Measurements from ENCODE around the gene ZNF367.

DNA sequence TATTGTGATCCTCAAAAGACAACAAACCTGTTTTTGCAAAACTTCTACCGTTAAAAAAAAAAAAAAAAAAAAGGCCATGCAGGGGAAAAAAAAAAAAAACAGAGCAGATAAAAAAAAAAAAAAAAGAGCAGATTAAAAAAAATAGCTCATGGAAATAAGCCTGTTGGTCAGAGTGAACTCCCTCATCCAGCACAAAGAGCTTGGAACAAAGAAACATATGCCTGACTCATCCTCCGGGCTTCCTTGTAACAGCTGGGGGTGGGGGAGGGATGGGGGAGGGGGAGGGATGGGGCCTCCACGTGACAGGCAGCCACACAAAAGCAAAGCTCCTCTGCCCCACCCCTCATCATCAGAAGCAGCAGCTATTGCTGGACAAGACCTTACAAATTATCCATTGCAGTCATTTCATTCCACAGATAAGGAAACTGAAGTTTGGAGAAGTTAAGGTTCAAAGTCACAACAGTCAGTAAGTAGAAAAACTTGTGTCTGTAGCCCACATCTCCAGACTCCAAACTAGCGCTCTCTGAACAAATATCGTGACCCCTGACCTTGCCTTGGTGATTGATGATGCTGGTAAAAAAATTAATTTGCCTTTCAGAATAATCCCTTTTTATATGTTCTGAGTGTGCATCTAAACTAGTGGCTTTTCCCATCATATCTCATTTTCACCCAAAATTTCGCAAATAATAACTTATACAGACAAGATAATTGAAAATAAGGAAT, 73.6 kb downstream of the ZNF367 start:
- TF ChIP-seq EZH2 (IDR thresholded peaks at IDR 0.05; ENCODE audit: low read depth, unreplicated experiment) = no peak
- no peak for TF ChIP-seq EZH2phosphoT487 (IDR thresholded peaks at IDR 0.05; ENCODE audit: unreplicated experiment)
- TF ChIP-seq NANOG (IDR thresholded peaks at IDR 0.05; ENCODE audit: borderline replicate concordance) = no peak
- TF ChIP-seq, protein P1, sequence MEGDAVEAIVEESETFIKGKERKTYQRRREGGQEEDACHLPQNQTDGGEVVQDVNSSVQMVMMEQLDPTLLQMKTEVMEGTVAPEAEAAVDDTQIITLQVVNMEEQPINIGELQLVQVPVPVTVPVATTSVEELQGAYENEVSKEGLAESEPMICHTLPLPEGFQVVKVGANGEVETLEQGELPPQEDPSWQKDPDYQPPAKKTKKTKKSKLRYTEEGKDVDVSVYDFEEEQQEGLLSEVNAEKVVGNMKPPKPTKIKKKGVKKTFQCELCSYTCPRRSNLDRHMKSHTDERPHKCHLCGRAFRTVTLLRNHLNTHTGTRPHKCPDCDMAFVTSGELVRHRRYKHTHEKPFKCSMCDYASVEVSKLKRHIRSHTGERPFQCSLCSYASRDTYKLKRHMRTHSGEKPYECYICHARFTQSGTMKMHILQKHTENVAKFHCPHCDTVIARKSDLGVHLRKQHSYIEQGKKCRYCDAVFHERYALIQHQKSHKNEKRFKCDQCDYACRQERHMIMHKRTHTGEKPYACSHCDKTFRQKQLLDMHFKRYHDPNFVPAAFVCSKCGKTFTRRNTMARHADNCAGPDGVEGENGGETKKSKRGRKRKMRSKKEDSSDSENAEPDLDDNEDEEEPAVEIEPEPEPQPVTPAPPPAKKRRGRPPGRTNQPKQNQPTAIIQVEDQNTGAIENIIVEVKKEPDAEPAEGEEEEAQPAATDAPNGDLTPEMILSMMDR (conservative IDR thresholded peaks at IDR 0.05; ENCODE audit: low read depth in 2 of 2) = no peak
- TF ChIP-seq POLR2AphosphoS5 (IDR thresholded peaks at IDR 0.05; ENCODE audit: low read depth) = no peak
- TF ChIP-seq, protein P2, sequence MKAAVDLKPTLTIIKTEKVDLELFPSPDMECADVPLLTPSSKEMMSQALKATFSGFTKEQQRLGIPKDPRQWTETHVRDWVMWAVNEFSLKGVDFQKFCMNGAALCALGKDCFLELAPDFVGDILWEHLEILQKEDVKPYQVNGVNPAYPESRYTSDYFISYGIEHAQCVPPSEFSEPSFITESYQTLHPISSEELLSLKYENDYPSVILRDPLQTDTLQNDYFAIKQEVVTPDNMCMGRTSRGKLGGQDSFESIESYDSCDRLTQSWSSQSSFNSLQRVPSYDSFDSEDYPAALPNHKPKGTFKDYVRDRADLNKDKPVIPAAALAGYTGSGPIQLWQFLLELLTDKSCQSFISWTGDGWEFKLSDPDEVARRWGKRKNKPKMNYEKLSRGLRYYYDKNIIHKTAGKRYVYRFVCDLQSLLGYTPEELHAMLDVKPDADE (IDR thresholded peaks at IDR 0.05) = no peak
- TF ChIP-seq JUNB (IDR thresholded peaks at IDR 0.05; ENCODE audit: unreplicated experiment) = no peak
- TF ChIP-seq, protein P3, sequence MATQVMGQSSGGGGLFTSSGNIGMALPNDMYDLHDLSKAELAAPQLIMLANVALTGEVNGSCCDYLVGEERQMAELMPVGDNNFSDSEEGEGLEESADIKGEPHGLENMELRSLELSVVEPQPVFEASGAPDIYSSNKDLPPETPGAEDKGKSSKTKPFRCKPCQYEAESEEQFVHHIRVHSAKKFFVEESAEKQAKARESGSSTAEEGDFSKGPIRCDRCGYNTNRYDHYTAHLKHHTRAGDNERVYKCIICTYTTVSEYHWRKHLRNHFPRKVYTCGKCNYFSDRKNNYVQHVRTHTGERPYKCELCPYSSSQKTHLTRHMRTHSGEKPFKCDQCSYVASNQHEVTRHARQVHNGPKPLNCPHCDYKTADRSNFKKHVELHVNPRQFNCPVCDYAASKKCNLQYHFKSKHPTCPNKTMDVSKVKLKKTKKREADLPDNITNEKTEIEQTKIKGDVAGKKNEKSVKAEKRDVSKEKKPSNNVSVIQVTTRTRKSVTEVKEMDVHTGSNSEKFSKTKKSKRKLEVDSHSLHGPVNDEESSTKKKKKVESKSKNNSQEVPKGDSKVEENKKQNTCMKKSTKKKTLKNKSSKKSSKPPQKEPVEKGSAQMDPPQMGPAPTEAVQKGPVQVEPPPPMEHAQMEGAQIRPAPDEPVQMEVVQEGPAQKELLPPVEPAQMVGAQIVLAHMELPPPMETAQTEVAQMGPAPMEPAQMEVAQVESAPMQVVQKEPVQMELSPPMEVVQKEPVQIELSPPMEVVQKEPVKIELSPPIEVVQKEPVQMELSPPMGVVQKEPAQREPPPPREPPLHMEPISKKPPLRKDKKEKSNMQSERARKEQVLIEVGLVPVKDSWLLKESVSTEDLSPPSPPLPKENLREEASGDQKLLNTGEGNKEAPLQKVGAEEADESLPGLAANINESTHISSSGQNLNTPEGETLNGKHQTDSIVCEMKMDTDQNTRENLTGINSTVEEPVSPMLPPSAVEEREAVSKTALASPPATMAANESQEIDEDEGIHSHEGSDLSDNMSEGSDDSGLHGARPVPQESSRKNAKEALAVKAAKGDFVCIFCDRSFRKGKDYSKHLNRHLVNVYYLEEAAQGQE (IDR thresholded peaks at IDR 0.05; ENCODE audit: unreplicated experiment) = no peak
- no peak for TF ChIP-seq ZNF331 (CRISPR knock-in tag; IDR thresholded peaks at IDR 0.05; ENCODE audit: low read depth)
- TF ChIP-seq ZNF114 (CRISPR knock-in tag; IDR thresholded peaks at IDR 0.05) = no peak
